K562 (cell line): ENCODE measurements around the gene USP46. TPM values are rescaled to one million over a fixed set of nuclear protein-coding genes. Genes with fewer than 3 reads are reported as not detected.

Source experiments
- ATAC-seq: fragments of 200-7000 bp; cut with Tn5 transposase; 3 replicates; pipeline ENCODE4 v1.9.1; 2020; ENCODE audit warnings: moderate library complexity
- BruUV-seq: library from RNA; stranded (reverse); fragments of 400-500 nt; replicated peaks from 2 replicates; lab custom pipeline; 2021; lab: Mats Ljungman, UMichigan
- CTCF ChIA-PET: fragments of 300-600 bp; formaldehyde crosslinking; extraction: SDS; loops from one replicate; lab custom pipeline; 2021; ENCODE audit warnings: low intra/inter-chr PET ratio; lab: Yijun Ruan, JAX
- POLR2A ChIA-PET: fragments of 300-600, 350-650 bp; sonication (Branson Sonifier 250); formaldehyde crosslinking; extraction: SDS; loops from one replicate; lab custom pipeline; 2021; ENCODE audit warnings: antibody characterized with exemption, inconsistent platforms; lab: Yijun Ruan, JAX
- DNase-seq, 4 experiments: peaks; one replicate each; pipeline versions ENCODE4 v3.0.0 to v3.0.0-alpha.2; 2011 to 2018; ENCODE audit warnings: low spot score in 3 of 4, mixed read lengths in 3 of 4; ENCODE audit errors: extremely low read depth in 1 of 4
- FAIRE-seq: peaks from 2 replicates; lab custom pipeline; 2011; peaks lifted over from hg19 to GRCh38; lab: Jason Lieb, UNC
- H2AFZ ChIP-seq: 2 replicates; pipeline ENCODE4 v1.6.0; 2011; ENCODE audit warnings: low read depth, low read length, control low read depth, inconsistent platforms
- H3K27ac ChIP-seq: fragments of 200-600 bp; 3 replicates; pipeline ENCODE4 v1.8.0; 2011; ENCODE audit warnings: low read depth, mild to moderate bottlenecking, control low read depth, inconsistent platforms, low read length, moderate library complexity, mixed read lengths; ENCODE audit errors: extremely low read depth
- H3K27me3 ChIP-seq, 2 experiments: fragments of 300-600 bp in 1 of 2; 2 replicates in 1 of 2; 3 replicates in 1 of 2; pipeline versions ENCODE4 v1.6.0 to v1.8.0; 2011; ENCODE audit warnings: inconsistent platforms in 2 of 2, low read length in 2 of 2, mild to moderate bottlenecking in 1 of 2, mixed read lengths in 1 of 2, moderate library complexity in 1 of 2; ENCODE audit not compliant: control insufficient read depth in 2 of 2, insufficient read depth in 2 of 2
- H3K36me3 ChIP-seq: fragments of 300-600 bp; 3 replicates; pipeline ENCODE4 v1.8.0; 2011; ENCODE audit warnings: mild to moderate bottlenecking, low read length, inconsistent platforms; ENCODE audit not compliant: control insufficient read depth, insufficient read depth
- H3K4me1 ChIP-seq, 2 experiments: fragments of 200-600 bp in 1 of 2; replicated peaks in 1 of 2; 2 replicates in 1 of 2; 3 replicates in 1 of 2; pipeline versions ENCODE4 v1.5.1 to v1.8.0; 2011; ENCODE audit warnings: inconsistent platforms in 2 of 2, low read length in 2 of 2, mild to moderate bottlenecking in 1 of 2, mixed read lengths in 1 of 2, moderate library complexity in 1 of 2; ENCODE audit not compliant: control insufficient read depth in 2 of 2, insufficient read depth in 2 of 2
- H3K4me2 ChIP-seq: 2 replicates; pipeline ENCODE4 v1.6.1; 2011; ENCODE audit warnings: low read length, control low read depth, inconsistent platforms, mixed read lengths; ENCODE audit not compliant: insufficient read depth
- H3K4me3 ChIP-seq: fragments of 200-600 bp; sonication (generic), shearing (Covaris generic); 2 replicates; pipeline ENCODE4 v1.5.1; 2016; ENCODE audit warnings: control low read depth, inconsistent platforms
- H3K79me2 ChIP-seq: fragments of 200-600 bp; 3 replicates; pipeline ENCODE4 v1.8.0; 2011; ENCODE audit warnings: low read length, inconsistent platforms; ENCODE audit not compliant: control insufficient read depth, insufficient read depth
- H3K9ac ChIP-seq, 2 experiments: 2 replicates each; pipeline versions ENCODE4 v1.6.0 to v1.6.1; 2011; ENCODE audit warnings: low read depth in 2 of 2, low read length in 2 of 2, control low read depth in 1 of 2, inconsistent platforms in 1 of 2, mild to moderate bottlenecking in 1 of 2, mixed read lengths in 1 of 2; ENCODE audit not compliant: insufficient read depth in 1 of 2
- H3K9me1 ChIP-seq: one replicate; pipeline ENCODE4 v1.6.0; 2011; ENCODE audit warnings: inconsistent platforms, mild to moderate bottlenecking, low read length, moderate library complexity; ENCODE audit not compliant: control insufficient read depth, insufficient read depth
- H3K9me3 ChIP-seq: replicated peaks from 2 replicates; pipeline ENCODE4 v1.5.1; 2011; ENCODE audit warnings: low read depth, low read length, inconsistent platforms; ENCODE audit not compliant: control insufficient read depth, insufficient read depth
- H4K20me1 ChIP-seq: replicated peaks from 2 replicates; pipeline ENCODE4 v1.6.1; 2011; ENCODE audit warnings: low read length, inconsistent platforms, mixed read lengths; ENCODE audit not compliant: control insufficient read depth, insufficient read depth
- NFIX ChIP-seq: fragments of 250-450 bp; sonication (Bioruptor Pico); IDR thresholded peaks from 2 replicates; pipeline ENCODE4 v1.4.0; 2020; ENCODE audit warnings: low read depth, mild to moderate bottlenecking, moderate library complexity
- U2AF1 ChIP-seq: fragments of 200-400 bp; formaldehyde crosslinking; optimal IDR thresholded peaks from 2 replicates; pipeline ENCODE3; 2017; ENCODE audit warnings: mild to moderate bottlenecking, low read depth, low read length, moderate library complexity
- ZFP1 ChIP-seq: fragments of 450-650 bp; formaldehyde crosslinking; IDR thresholded peaks from 2 replicates; pipeline ENCODE4 v1.4.0; 2020; ENCODE audit warnings: mild to moderate bottlenecking, mixed read lengths
- ZNF174 ChIP-seq: fragments of 250-450 bp; sonication (Bioruptor Pico); IDR thresholded peaks from 2 replicates; pipeline ENCODE4 v1.4.0; 2020; ENCODE audit warnings: mild to moderate bottlenecking
- ZNF583 ChIP-seq: fragments of 250-450 bp; sonication (Bioruptor Pico); IDR thresholded peaks from 2 replicates; pipeline ENCODE4 v1.4.0; 2020
- WGBS: fragments of 100-300 bp; shearing (Covaris generic); methylation state at CpG from one replicate; pipeline ENCODE4 v1.1.6; 2016; ENCODE audit warnings: low coverage, mixed read lengths; ENCODE audit not compliant: insufficient coverage; ENCODE audit errors: missing lambda C conversion rate; 5-methylcytosine and 5-hydroxymethylcytosine counted together
- in situ Hi-C: fragments of 300-500 bp; cut with MboI; formaldehyde crosslinking; loops from 4 replicates; pipeline ENCODE4 v1.15.0; 2018; ENCODE audit warnings: inconsistent platforms, mixed read lengths
- intact Hi-C: fragments of 100-400 bp; cut with micrococcal nuclease; formaldehyde crosslinking; loops from 2 replicates; pipeline ENCODE4 v1.14.2; 2022
- polyA plus RNA-seq, 8 experiments: library from polyadenylated mRNA; depleted of rRNA in 4 of 8; stranded (reverse) in 5 of 8; unstranded in 3 of 8; fragments of >200 nt; fragmentation: Nextera tagmentation in 2 of 8; fragmentation: Illumina TruSeq in 1 of 8; extraction: Ambion mirVana in 2 of 8; extraction: Trizol in 1 of 8; gene quantifications; 2 replicates each; pipeline versions ENCODE4 v1.2.1 to v1.2.3, GENCODE V29; 2011 to 2014; ENCODE audit warnings: inconsistent platforms in 1 of 8, missing spikeins in 1 of 8
- total RNA-seq, 7 experiments: library from RNA; depleted of rRNA in 6 of 7; stranded (reverse); fragments of >200 nt in 6 of 7; fragmentation: Illumina TruSeq in 2 of 7; extraction: Trizol in 2 of 7; gene quantifications; 2 replicates each; pipeline versions ENCODE4 v1.2.1 to v1.2.3, GENCODE V29; 2011 to 2021; ENCODE audit warnings: low replicate concordance in 1 of 7
- TF ChIP-seq, protein P1 (sequence below): fragments of 200-800 bp; sonication (Bioruptor generic); IDR thresholded peaks from 2 replicates; pipeline ENCODE4 v1.6.1; 2017; ENCODE audit warnings: missing genetic modification characterization, missing compliant biosample characterization
- TF ChIP-seq, protein P2 (sequence below): fragments of 150-350 bp; conservative IDR thresholded peaks from 2 replicates; pipeline ENCODE4 v1.6.1; 2014; ENCODE audit warnings: low read length
- TF ChIP-seq, protein P3 (sequence below): fragments of 200-600 bp; sonication (generic); IDR thresholded peaks from one replicate; pipeline ENCODE4 v1.6.1; 2012; ENCODE audit warnings: mild to moderate bottlenecking, low read depth, low read length, inconsistent platforms

The USP46 gene
- total and polyA plus RNA-seq, 9 of the 15 experiments (the other 6 are each of a cell fraction or from before 2014, with no cell fraction given): 3.0 to 11.7 (median 8.4) TPM

DNA sequence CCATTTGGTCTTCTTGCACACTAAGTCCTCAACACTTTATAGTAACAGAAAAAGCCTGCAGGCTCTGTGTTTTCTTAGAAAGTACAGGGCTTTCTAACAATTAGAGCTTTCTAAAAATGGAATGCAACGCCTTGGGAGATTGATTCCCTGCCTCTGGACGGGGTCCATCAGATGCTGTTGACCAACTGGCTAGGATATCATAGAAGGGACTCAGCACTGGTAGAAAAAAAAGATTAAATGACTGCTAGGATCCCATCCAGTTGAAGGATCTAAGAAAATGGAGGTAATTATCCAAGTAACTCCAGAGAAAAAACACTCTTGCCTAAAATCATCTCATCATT, 39.5 kb downstream of the USP46 start:
- intact Hi-C loops: no loop called here
- POLR2A ChIA-PET: interaction anchor here (1.2 kb wide), 1 partner anchor 12 kb away, joined by 3 read pairs; no protein-coding TSS in a partner anchor
- TF ChIP-seq ZFP1 (CRISPR knock-in tag) (no peak), U2AF1 (no peak), ZNF583 (CRISPR knock-in tag) (no peak), NFIX (CRISPR knock-in tag) (no peak), ZNF174 (CRISPR knock-in tag) (no peak)
- TF ChIP-seq, protein P1, sequence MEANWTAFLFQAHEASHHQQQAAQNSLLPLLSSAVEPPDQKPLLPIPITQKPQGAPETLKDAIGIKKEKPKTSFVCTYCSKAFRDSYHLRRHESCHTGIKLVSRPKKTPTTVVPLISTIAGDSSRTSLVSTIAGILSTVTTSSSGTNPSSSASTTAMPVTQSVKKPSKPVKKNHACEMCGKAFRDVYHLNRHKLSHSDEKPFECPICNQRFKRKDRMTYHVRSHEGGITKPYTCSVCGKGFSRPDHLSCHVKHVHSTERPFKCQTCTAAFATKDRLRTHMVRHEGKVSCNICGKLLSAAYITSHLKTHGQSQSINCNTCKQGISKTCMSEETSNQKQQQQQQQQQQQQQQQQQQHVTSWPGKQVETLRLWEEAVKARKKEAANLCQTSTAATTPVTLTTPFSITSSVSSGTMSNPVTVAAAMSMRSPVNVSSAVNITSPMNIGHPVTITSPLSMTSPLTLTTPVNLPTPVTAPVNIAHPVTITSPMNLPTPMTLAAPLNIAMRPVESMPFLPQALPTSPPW (CRISPR knock-in tag): no peak
- TF ChIP-seq, protein P2, sequence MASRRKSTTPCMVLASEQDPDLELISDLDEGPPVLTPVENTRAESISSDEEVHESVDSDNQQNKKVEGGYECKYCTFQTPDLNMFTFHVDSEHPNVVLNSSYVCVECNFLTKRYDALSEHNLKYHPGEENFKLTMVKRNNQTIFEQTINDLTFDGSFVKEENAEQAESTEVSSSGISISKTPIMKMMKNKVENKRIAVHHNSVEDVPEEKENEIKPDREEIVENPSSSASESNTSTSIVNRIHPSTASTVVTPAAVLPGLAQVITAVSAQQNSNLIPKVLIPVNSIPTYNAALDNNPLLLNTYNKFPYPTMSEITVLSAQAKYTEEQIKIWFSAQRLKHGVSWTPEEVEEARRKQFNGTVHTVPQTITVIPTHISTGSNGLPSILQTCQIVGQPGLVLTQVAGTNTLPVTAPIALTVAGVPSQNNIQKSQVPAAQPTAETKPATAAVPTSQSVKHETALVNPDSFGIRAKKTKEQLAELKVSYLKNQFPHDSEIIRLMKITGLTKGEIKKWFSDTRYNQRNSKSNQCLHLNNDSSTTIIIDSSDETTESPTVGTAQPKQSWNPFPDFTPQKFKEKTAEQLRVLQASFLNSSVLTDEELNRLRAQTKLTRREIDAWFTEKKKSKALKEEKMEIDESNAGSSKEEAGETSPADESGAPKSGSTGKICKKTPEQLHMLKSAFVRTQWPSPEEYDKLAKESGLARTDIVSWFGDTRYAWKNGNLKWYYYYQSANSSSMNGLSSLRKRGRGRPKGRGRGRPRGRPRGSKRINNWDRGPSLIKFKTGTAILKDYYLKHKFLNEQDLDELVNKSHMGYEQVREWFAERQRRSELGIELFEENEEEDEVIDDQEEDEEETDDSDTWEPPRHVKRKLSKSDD: no peak
- TF ChIP-seq, protein P3, sequence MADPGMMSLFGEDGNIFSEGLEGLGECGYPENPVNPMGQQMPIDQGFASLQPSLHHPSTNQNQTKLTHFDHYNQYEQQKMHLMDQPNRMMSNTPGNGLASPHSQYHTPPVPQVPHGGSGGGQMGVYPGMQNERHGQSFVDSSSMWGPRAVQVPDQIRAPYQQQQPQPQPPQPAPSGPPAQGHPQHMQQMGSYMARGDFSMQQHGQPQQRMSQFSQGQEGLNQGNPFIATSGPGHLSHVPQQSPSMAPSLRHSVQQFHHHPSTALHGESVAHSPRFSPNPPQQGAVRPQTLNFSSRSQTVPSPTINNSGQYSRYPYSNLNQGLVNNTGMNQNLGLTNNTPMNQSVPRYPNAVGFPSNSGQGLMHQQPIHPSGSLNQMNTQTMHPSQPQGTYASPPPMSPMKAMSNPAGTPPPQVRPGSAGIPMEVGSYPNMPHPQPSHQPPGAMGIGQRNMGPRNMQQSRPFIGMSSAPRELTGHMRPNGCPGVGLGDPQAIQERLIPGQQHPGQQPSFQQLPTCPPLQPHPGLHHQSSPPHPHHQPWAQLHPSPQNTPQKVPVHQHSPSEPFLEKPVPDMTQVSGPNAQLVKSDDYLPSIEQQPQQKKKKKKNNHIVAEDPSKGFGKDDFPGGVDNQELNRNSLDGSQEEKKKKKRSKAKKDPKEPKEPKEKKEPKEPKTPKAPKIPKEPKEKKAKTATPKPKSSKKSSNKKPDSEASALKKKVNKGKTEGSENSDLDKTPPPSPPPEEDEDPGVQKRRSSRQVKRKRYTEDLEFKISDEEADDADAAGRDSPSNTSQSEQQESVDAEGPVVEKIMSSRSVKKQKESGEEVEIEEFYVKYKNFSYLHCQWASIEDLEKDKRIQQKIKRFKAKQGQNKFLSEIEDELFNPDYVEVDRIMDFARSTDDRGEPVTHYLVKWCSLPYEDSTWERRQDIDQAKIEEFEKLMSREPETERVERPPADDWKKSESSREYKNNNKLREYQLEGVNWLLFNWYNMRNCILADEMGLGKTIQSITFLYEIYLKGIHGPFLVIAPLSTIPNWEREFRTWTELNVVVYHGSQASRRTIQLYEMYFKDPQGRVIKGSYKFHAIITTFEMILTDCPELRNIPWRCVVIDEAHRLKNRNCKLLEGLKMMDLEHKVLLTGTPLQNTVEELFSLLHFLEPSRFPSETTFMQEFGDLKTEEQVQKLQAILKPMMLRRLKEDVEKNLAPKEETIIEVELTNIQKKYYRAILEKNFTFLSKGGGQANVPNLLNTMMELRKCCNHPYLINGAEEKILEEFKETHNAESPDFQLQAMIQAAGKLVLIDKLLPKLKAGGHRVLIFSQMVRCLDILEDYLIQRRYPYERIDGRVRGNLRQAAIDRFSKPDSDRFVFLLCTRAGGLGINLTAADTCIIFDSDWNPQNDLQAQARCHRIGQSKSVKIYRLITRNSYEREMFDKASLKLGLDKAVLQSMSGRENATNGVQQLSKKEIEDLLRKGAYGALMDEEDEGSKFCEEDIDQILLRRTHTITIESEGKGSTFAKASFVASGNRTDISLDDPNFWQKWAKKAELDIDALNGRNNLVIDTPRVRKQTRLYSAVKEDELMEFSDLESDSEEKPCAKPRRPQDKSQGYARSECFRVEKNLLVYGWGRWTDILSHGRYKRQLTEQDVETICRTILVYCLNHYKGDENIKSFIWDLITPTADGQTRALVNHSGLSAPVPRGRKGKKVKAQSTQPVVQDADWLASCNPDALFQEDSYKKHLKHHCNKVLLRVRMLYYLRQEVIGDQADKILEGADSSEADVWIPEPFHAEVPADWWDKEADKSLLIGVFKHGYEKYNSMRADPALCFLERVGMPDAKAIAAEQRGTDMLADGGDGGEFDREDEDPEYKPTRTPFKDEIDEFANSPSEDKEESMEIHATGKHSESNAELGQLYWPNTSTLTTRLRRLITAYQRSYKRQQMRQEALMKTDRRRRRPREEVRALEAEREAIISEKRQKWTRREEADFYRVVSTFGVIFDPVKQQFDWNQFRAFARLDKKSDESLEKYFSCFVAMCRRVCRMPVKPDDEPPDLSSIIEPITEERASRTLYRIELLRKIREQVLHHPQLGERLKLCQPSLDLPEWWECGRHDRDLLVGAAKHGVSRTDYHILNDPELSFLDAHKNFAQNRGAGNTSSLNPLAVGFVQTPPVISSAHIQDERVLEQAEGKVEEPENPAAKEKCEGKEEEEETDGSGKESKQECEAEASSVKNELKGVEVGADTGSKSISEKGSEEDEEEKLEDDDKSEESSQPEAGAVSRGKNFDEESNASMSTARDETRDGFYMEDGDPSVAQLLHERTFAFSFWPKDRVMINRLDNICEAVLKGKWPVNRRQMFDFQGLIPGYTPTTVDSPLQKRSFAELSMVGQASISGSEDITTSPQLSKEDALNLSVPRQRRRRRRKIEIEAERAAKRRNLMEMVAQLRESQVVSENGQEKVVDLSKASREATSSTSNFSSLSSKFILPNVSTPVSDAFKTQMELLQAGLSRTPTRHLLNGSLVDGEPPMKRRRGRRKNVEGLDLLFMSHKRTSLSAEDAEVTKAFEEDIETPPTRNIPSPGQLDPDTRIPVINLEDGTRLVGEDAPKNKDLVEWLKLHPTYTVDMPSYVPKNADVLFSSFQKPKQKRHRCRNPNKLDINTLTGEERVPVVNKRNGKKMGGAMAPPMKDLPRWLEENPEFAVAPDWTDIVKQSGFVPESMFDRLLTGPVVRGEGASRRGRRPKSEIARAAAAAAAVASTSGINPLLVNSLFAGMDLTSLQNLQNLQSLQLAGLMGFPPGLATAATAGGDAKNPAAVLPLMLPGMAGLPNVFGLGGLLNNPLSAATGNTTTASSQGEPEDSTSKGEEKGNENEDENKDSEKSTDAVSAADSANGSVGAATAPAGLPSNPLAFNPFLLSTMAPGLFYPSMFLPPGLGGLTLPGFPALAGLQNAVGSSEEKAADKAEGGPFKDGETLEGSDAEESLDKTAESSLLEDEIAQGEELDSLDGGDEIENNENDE: no peak

More for the DNA sequence above, 39.5 kb downstream of the USP46 start:
- in situ Hi-C loops: no loop called here
- Histone ChIP-seq H3K36me3 (no peaks in the 10 kb centered on the region), H3K27me3 (no peaks in the 10 kb centered on the region), H3K27ac (no peak overlapping the region), H4K20me1 (no peaks in the 10 kb centered on the region), H3K4me1 (no peaks in the 10 kb centered on the region), H3K79me2 (no peaks in the 10 kb centered on the region), H3K4me3 (no peak overlapping the region), H3K4me2 (no peak overlapping the region), H3K9me3 (no peaks in the 10 kb centered on the region), H3K9me1 (no peaks in the 10 kb centered on the region), H2AFZ (no peak overlapping the region), H3K9ac (no peak overlapping the region)
- ATAC-seq (no peak), DNase-seq (no peak), FAIRE-seq (no peak)
- CTCF ChIA-PET: no interaction called here
- no TSS peak for BruUV-seq
- WGBS: 26% methylated on average over 2 of the region's 2 CpGs
